HG03039 (cell line): Measurements from ENCODE around the gene RIOK2.

Source experiments
- ATAC-seq: cut with Tn5 transposase; IDR thresholded peaks from one replicate; pipeline ENCODE4 v1.9.1; 2021; ENCODE audit warnings: mild to moderate bottlenecking, moderate library complexity; ENCODE audit not compliant: unreplicated experiment

Gene RIOK2

DNA sequence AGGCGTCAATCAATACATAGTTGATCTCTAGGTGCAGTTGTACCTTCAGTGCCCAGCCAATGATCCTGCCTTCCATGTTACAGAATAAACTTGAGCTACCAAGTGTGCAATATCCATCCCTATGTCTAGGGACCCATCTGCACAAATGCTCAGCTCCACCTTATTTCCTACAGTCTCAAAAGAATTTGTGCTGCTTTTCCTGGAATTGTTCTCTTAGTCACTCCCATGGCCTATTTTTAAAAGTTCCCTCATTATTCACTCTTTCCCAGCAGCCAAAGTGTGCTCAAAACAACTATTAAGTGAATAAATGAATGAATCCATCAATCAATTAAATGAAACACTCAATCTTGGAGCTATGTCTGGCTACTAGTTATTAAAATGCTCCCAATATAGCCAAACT lies 55.3 kb downstream of the RIOK2 start:
- ATAC-seq: no peak

GRCh38 chr5:97125125-97125683 lies 57.8 kb downstream of the RIOK2 start:
- no peak for ATAC-seq

- ATAC-seq: no peak
Observed at GRCh38 chr5:97124335-97124734, 58.7 kb downstream of the RIOK2 start.

DNA sequence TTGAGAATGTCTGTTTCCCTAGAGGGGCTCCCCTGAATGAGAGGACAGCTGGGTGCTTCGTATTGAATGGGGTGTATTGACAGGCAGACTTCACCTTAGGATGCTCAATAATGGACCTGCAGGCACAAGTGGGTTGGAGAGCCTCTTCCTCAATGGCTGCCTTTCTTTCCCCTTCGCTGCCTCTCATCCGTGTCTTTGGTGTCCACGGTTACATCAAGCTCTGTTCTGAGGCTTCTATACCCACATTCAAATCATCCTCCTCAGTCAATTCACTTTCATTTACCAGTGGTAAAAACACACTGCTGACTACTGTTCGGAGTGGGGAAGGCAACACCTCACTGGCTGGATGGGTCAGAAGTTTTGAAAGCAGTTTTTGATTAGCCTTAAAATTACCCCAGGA lies 61.2 kb downstream of the RIOK2 start:
- no peak for ATAC-seq

DNA sequence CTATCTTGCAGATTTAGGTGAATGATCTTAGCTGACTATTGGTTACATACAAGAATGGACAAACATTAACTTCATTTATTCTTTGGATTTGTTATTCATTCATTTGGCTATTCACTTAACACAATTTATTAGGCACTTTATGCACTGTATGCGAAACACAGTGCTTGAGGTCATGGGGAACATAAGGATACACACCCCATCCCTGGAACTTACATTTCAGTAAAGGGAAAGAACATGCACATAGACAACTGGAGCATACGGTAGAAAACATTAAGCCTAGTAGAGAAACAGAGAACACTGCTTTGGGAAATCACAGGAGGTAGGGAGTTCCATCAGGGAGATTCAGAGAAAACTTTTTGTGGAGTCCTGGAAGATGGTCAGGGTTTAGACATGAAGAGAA lies 62.9 kb downstream of the RIOK2 start:
- ATAC-seq: no peak

DNA sequence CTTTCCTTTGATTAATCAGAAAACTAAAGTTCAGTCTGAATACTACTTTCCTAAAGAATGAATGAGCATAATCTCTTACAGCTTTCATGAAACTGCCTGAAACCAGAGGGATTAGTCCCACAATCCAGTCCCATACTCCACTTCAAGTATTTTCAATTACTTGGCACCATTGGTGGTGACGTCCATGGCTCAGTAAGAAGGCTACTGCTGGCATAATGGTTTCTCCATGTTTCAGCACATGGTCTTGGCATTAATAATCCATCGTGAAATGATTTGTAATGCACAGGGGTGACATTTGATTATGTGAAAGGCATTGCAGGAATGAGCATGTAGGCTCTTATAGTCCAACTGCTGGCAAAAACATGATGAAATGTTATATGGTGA lies 64.0 kb downstream of the RIOK2 start:
- ATAC-seq: no peak

GRCh38 chr5:97118261-97119006 lies 64.6 kb downstream of the RIOK2 start:
- no peak for ATAC-seq

GRCh38 chr5:97115932-97116331 lies 67.1 kb downstream of the RIOK2 start:
- ATAC-seq: no peak

- ATAC-seq: no peak
Observed at GRCh38 chr5:97112230-97112629, 70.8 kb downstream of the RIOK2 start.

DNA sequence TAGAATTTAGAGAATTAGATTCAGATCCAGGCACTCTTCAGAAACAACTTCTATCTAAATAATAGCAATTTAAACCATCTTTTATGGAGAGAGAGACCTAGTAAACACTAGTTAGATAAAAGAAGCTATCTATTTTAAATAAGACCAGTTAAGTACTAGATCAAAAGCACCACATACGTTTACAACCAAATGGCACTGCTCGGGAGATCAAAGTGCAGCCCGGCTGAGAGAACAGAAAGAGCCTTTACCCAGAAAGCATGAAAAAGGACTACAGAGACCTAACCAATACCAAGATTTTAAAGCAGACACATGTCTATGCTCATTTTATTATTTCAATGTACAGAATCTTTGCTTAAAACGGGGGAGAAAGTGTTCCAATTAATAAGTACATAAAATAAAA lies 71.4 kb downstream of the RIOK2 start:
- ATAC-seq: no peak

DNA sequence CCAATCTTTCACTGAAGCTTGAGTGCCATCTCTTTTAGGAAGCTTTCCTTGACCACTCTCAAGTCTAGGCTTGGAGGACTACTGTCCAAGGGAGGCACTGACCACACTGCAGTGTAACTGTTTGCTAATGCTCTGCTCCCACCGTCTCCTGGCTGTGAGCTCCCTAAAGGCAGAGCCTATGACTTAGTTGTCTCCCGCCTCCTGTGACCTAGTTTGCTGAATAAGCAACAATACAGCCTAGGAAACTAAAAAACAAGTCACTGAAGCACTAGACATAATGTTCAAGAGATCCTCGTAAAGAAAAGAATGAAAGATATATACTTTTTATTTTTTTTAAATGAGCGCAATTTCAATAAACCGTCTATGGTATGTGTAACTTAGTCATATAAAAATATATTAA lies 72.0 kb downstream of the RIOK2 start:
- ATAC-seq: no peak
